ENCODE measurements around the gene FHIT.

DNA sequence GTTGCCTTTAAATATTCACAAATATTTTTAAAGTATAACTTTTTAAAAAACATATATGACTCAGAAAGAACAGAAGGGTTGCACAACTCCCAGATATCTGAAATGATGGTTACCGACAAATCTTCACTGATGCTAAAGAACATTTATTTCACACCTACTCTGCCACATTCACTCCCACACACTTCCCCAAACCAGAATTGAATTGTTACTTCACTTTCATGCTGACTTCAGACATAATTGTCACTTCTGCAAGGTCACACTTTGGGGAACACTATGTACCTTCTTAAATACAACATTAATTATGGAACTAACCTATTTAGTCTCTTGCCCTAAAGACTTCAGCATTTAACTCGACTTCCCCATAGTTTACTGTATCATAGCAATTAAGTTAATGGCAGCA is 795.1 kb downstream of the FHIT start:
- TF ChIP-seq, protein P1, sequence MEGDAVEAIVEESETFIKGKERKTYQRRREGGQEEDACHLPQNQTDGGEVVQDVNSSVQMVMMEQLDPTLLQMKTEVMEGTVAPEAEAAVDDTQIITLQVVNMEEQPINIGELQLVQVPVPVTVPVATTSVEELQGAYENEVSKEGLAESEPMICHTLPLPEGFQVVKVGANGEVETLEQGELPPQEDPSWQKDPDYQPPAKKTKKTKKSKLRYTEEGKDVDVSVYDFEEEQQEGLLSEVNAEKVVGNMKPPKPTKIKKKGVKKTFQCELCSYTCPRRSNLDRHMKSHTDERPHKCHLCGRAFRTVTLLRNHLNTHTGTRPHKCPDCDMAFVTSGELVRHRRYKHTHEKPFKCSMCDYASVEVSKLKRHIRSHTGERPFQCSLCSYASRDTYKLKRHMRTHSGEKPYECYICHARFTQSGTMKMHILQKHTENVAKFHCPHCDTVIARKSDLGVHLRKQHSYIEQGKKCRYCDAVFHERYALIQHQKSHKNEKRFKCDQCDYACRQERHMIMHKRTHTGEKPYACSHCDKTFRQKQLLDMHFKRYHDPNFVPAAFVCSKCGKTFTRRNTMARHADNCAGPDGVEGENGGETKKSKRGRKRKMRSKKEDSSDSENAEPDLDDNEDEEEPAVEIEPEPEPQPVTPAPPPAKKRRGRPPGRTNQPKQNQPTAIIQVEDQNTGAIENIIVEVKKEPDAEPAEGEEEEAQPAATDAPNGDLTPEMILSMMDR (conservative IDR thresholded peaks at IDR 0.05) = no peak
- TF ChIP-seq EZH2 (IDR thresholded peaks at IDR 0.05; ENCODE audit: low read depth) = no peak

Data from PC-9 (cell line).